B cell (primary cell): Measurements from ENCODE around the gene RHOBTB1. TPM values are rescaled to one million over a fixed set of nuclear protein-coding genes. Genes with fewer than 3 reads are reported as not detected.
"Not testable (repeated sequence)": the region's sequence is repeated elsewhere in the genome, so short reads cannot be mapped to it uniquely, and the experiment has no call there.

ENCODE experiments used
- ATAC-seq: fragments of 200-7000 bp; cut with Tn5 transposase; one replicate; pipeline ENCODE4 v1.10.0; 2021; ENCODE audit warnings: low read depth, mild to moderate bottlenecking, moderate number of reproducible peaks, moderate library complexity
- CTCF ChIA-PET: fragments of 350-600 bp; sonication (Branson Sonifier 250); formaldehyde crosslinking; loops from one replicate; lab custom pipeline; 2021; ENCODE audit warnings: antibody characterized with exemption, inconsistent platforms; lab: Charles Lee
- POLR2A ChIA-PET: fragments of 350-600 bp; sonication (Branson Sonifier 250); formaldehyde crosslinking; loops from one replicate; lab custom pipeline; 2021; ENCODE audit warnings: antibody characterized with exemption; lab: Charles Lee
- DNase-seq: peaks from one replicate; pipeline ENCODE4 v3.0.0; 2013
- H2AFZ ChIP-seq: 2 replicates; pipeline ENCODE4 v1.6.1; 2012; ENCODE audit warnings: mild to moderate bottlenecking, low read depth, low read length; ENCODE audit not compliant: insufficient read depth, poor library complexity, severe bottlenecking
- H3K27ac ChIP-seq, 2 donors: 1 replicate in 1 of 2; 2 replicates in 1 of 2; pipeline ENCODE4 v1.5.1; 2012 to 2013; ENCODE audit warnings: low read length in 2 of 2, mild to moderate bottlenecking in 2 of 2, moderate library complexity in 1 of 2
- H3K27me3 ChIP-seq, 4 experiments: fragments of 200-600 bp in 1 of 4; sonication (generic) in 1 of 4; replicated peaks in 1 of 4; 1 replicate in 2 of 4; 2 replicates in 2 of 4; pipeline versions ENCODE4 v1.6.1 to v1.7.0; 2013 to 2016; ENCODE audit warnings: low read length in 3 of 4, mild to moderate bottlenecking in 2 of 4, mixed read lengths in 1 of 4, moderate library complexity in 1 of 4; ENCODE audit not compliant: insufficient read depth in 4 of 4, control insufficient read depth in 3 of 4; ENCODE audit errors: control extremely low read depth in 1 of 4
- H3K36me3 ChIP-seq, 2 experiments: replicated peaks in 1 of 2; 1 replicate in 1 of 2; 2 replicates in 1 of 2; pipeline versions ENCODE4 v1.6.1 to v1.7.1; 2013; ENCODE audit warnings: low read length in 1 of 2; ENCODE audit not compliant: insufficient read depth in 2 of 2, control insufficient read depth in 1 of 2; ENCODE audit errors: control extremely low read depth in 1 of 2, extremely low read depth in 1 of 2
- H3K4me1 ChIP-seq, 2 donors: fragments of 200-600 bp in 1 of 2; sonication (generic) in 1 of 2; 1 replicate in 1 of 2; 2 replicates in 1 of 2; pipeline versions ENCODE4 v1.5.1 to v1.6.1; 2013 to 2017; ENCODE audit warnings: low read length in 2 of 2; ENCODE audit not compliant: control insufficient read depth in 2 of 2, insufficient read depth in 2 of 2
- H3K4me2 ChIP-seq: replicated peaks from 2 replicates; pipeline ENCODE3; 2012; ENCODE audit warnings: mild to moderate bottlenecking, low read depth, low read length; ENCODE audit not compliant: poor library complexity, severe bottlenecking
- H3K4me3 ChIP-seq, 5 experiments: fragments of 200-600 bp in 1 of 5; sonication (generic) in 1 of 5; 1 replicate in 3 of 5; 2 replicates in 2 of 5; pipeline versions ENCODE4 v1.5.1 to v1.7.0; 2011 to 2016; ENCODE audit warnings: low read length in 4 of 5, mild to moderate bottlenecking in 4 of 5, low read depth in 2 of 5, control low read depth in 1 of 5, moderate library complexity in 1 of 5; ENCODE audit not compliant: insufficient read depth in 1 of 5; ENCODE audit errors: control extremely low read depth in 1 of 5, extremely low read depth in 1 of 5
- H3K79me2 ChIP-seq: fragments of 200-600 bp; sonication (generic); one replicate; pipeline ENCODE4 v1.6.0; 2016; ENCODE audit warnings: low read length; ENCODE audit not compliant: control insufficient read depth, insufficient read depth
- H3K9ac ChIP-seq: fragments of 200-600 bp; sonication (generic); 2 replicates; pipeline ENCODE4 v1.6.1; 2017; ENCODE audit warnings: mild to moderate bottlenecking, low read length, moderate library complexity
- H3K9me3 ChIP-seq, 3 donors: one replicate each; pipeline versions ENCODE4 v1.6.1 to v1.7.1; 2013; ENCODE audit warnings: low read length in 2 of 3; ENCODE audit not compliant: control insufficient read depth in 2 of 3, insufficient read depth in 1 of 3; ENCODE audit errors: control extremely low read depth in 1 of 3
- H4K20me1 ChIP-seq: 2 replicates; pipeline ENCODE4 v1.6.0; 2012; ENCODE audit warnings: mild to moderate bottlenecking, low read length; ENCODE audit not compliant: insufficient read depth, control insufficient read depth, poor library complexity, severe bottlenecking
- H3K27ac Mint-ChIP-seq: one replicate; pipeline ENCODE4 v1.8.0; 2021; ENCODE audit warnings: mixed read lengths
- H3K27me3 Mint-ChIP-seq: one replicate; pipeline ENCODE4 v1.8.0; 2021; ENCODE audit warnings: mixed read lengths
- H3K4me1 Mint-ChIP-seq: one replicate; pipeline ENCODE4 v1.8.0; 2021; ENCODE audit warnings: mixed read lengths
- H3K4me3 Mint-ChIP-seq: one replicate; pipeline ENCODE4 v1.8.0; 2021; ENCODE audit warnings: mixed read lengths
- H3K9me3 Mint-ChIP-seq: one replicate; pipeline ENCODE4 v1.8.0; 2022; ENCODE audit warnings: mixed read lengths; ENCODE audit not compliant: insufficient read depth
- CTCF ChIP-seq: fragments of 200-600 bp; IDR thresholded peaks from one replicate; pipeline ENCODE4 v1.8.0; 2022; ENCODE audit warnings: antibody characterized with exemption, mild to moderate bottlenecking
- EZH2 ChIP-seq: IDR thresholded peaks from 2 replicates; pipeline ENCODE4 v1.6.1; 2012; ENCODE audit warnings: borderline replicate concordance, low read depth, mild to moderate bottlenecking, moderate library complexity, low read length; ENCODE audit not compliant: insufficient read depth, poor library complexity, severe bottlenecking
- WGBS: methylation state at CpG from one replicate; pipeline ENCODE4 v1.1.5; 2013; ENCODE audit warnings: missing lambda C conversion rate; ENCODE audit not compliant: insufficient coverage; 5-methylcytosine and 5-hydroxymethylcytosine counted together
- intact Hi-C: fragments of 100-400 bp; cut with micrococcal nuclease; formaldehyde crosslinking; loops from one replicate; pipeline ENCODE4 v1.10.0; 2022
- polyA plus RNA-seq: library from polyadenylated mRNA; depleted of rRNA; stranded (reverse); fragments of >200 nt; gene quantifications from 2 replicates; pipeline ENCODE4 v1.2.3, GENCODE V29; 2012
- total RNA-seq, 2 donors: library from RNA; stranded (reverse); fragments of 120-200 nt in 1 of 2; gene quantifications; 1 replicate in 1 of 2; 2 replicates in 1 of 2; pipeline versions ENCODE4 v1.2.3 to v1.2.4, GENCODE V29; 2013 to 2022

Gene RHOBTB1
- total and polyA plus RNA-seq, 2 donors (not counting 1 experiment from before 2014, with no cell fraction given), result 0.07 to 0.60 TPM

GRCh38 chr10:60835049-60835448 lies 108.9 kb downstream of the RHOBTB1 start:
- H3K9ac ChIP-seq, result no peak overlapping the region
- H3K4me3 Mint-ChIP-seq, result no peak overlapping the region
- ATAC-seq, result no peak
- H3K9me3 Mint-ChIP-seq, result no peaks in the 10 kb centered on the region
- no peak overlapping the region for H3K27ac Mint-ChIP-seq
- DNase-seq, result no peak
- H3K27me3 Mint-ChIP-seq, result peaks cover 3% of the 10 kb centered on the region
- no peaks in the 10 kb centered on the region for H3K9me3 ChIP-seq
- no peaks in the 10 kb centered on the region for H3K4me1 Mint-ChIP-seq
- ChIA-PET POLR2A (no interaction called here), CTCF (interaction anchor here (1.4 kb wide), 1 partner anchor 15 kb away, joined by 3 read pairs; no protein-coding TSS in a partner anchor)
- no peaks in the 10 kb centered on the region for H4K20me1 ChIP-seq
- no peak for TF ChIP-seq EZH2
- TF ChIP-seq CTCF, result no peak
- no peak overlapping the region for H2AFZ ChIP-seq
- H3K4me1 ChIP-seq, result no peaks in the 10 kb centered on the region
- H3K27me3 ChIP-seq, result peaks cover 0 to 2% (median 0%) of the 10 kb centered on the region in 4 experiments
- no peak overlapping the region for H3K4me3 ChIP-seq
- no peak overlapping the region for H3K4me2 ChIP-seq
- H3K79me2 ChIP-seq, result no peaks in the 10 kb centered on the region
- no peaks in the 10 kb centered on the region for H3K36me3 ChIP-seq
- intact Hi-C loops, result no loop called here
- H3K27ac ChIP-seq, result no peak overlapping the region
- 100% methylated on average over 1 of the region's 2 CpGs for WGBS

- no peaks in the 10 kb centered on the region for H3K9me3 Mint-ChIP-seq
- H3K36me3 ChIP-seq, result no peaks in the 10 kb centered on the region
- no peak overlapping the region for H3K27ac ChIP-seq
- H3K4me1 ChIP-seq, result no peaks in the 10 kb centered on the region
- ChIA-PET CTCF (interaction anchor here (0.7 kb wide), 1 partner anchor 188 kb away, joined by 3 read pairs; no protein-coding TSS in a partner anchor), POLR2A (no interaction called here)
- DNase-seq (no peak), ATAC-seq (no peak)
- peaks cover 0 to 2% (median 0%) of the 10 kb centered on the region in 4 experiments for H3K27me3 ChIP-seq
- no peak overlapping the region for H3K4me3 Mint-ChIP-seq
- H3K9me3 ChIP-seq, result no peaks in the 10 kb centered on the region
- H3K4me2 ChIP-seq, result no peak overlapping the region
- intact Hi-C loops, result no loop called here
- no peaks in the 10 kb centered on the region for H4K20me1 ChIP-seq
- no peak overlapping the region for H2AFZ ChIP-seq
- H3K27me3 Mint-ChIP-seq, result peaks cover 3% of the 10 kb centered on the region
- H3K4me3 ChIP-seq, result no peak overlapping the region
- H3K27ac Mint-ChIP-seq, result no peak overlapping the region
- H3K4me1 Mint-ChIP-seq, result no peaks in the 10 kb centered on the region
- TF ChIP-seq CTCF, result no peak
- no peak for TF ChIP-seq EZH2
- no peaks in the 10 kb centered on the region for H3K79me2 ChIP-seq
- H3K9ac ChIP-seq, result no peak overlapping the region
Measured at GRCh38 chr10:60834401-60834800, 109.6 kb downstream of the RHOBTB1 start.

GRCh38 chr10:60832136-60832535 lies 111.8 kb downstream of the RHOBTB1 start:
- H3K4me3 ChIP-seq, H3K9me3 Mint-ChIP-seq, H3K27ac ChIP-seq, H3K27me3 ChIP-seq, H3K4me1 ChIP-seq, DNase-seq, H3K79me2 ChIP-seq, H3K4me3 Mint-ChIP-seq, H4K20me1 ChIP-seq, H3K4me1 Mint-ChIP-seq, H3K27ac Mint-ChIP-seq, intact Hi-C loops, H3K4me2 ChIP-seq, H2AFZ ChIP-seq, CTCF ChIA-PET, H3K9me3 ChIP-seq, H3K36me3 ChIP-seq, ATAC-seq, POLR2A ChIA-PET, H3K9ac ChIP-seq, H3K27me3 Mint-ChIP-seq: not testable (repeated sequence)
- 67% methylated on average over 1 of the region's 4 CpGs for WGBS
